WTC11 (cell line): Measurements from ENCODE around the gene LARGE1. TPM values are rescaled to one million over a fixed set of nuclear protein-coding genes. Genes with fewer than 3 reads are reported as not detected.

Experiments used
- ATAC-seq: fragments of 200-7000 bp; cut with Tn5 transposase; 2 replicates; pipeline ENCODE4 v1.10.0; 2021; ENCODE audit warnings: mild to moderate bottlenecking, moderate library complexity
- CTCF ChIA-PET: fragments of 300-600 bp; sonication (Branson Sonifier 250); formaldehyde crosslinking; loops from one replicate; lab custom pipeline; 2021; ENCODE audit warnings: antibody characterized with exemption; lab: Charles Lee
- POLR2A ChIA-PET: fragments of 350-600 bp; sonication (Branson Sonifier 250); formaldehyde crosslinking; loops from one replicate; lab custom pipeline; 2021; ENCODE audit warnings: antibody characterized with exemption; lab: Charles Lee
- DNase-seq: peaks from one replicate; pipeline ENCODE4 v3.0.0; 2021; ENCODE audit warnings: low spot score
- H3K27ac Mint-ChIP-seq: 2 replicates; pipeline ENCODE4 v1.8.0; 2021; ENCODE audit warnings: mixed read lengths
- H3K27me3 Mint-ChIP-seq: 2 replicates; pipeline ENCODE4 v1.8.0; 2021; ENCODE audit warnings: low read depth, mild to moderate bottlenecking, moderate library complexity, mixed read lengths
- H3K36me3 Mint-ChIP-seq: 2 replicates; pipeline ENCODE4 v1.8.0; 2021; ENCODE audit warnings: mixed read lengths
- H3K4me1 Mint-ChIP-seq: 2 replicates; pipeline ENCODE4 v1.8.0; 2022; ENCODE audit warnings: mixed read lengths
- H3K4me3 Mint-ChIP-seq: 2 replicates; pipeline ENCODE4 v1.8.0; 2021; ENCODE audit warnings: mild to moderate bottlenecking, moderate library complexity, mixed read lengths
- H3K9me3 Mint-ChIP-seq: 2 replicates; pipeline ENCODE4 v1.8.0; 2021; ENCODE audit warnings: mixed read lengths
- ESRRA ChIP-seq: sonication (generic); formaldehyde crosslinking; IDR thresholded peaks from 2 replicates; pipeline ENCODE4 v1.8.1; 2022; ENCODE audit warnings: mild to moderate bottlenecking, missing genetic modification reagents, borderline replicate concordance
- FOXK1 ChIP-seq: sonication (generic); formaldehyde crosslinking; IDR thresholded peaks from 2 replicates; pipeline ENCODE4 v1.8.0; 2022; ENCODE audit warnings: mild to moderate bottlenecking, moderate library complexity, missing genetic modification reagents
- JAZF1 ChIP-seq: fragments of 250-450 bp; sonication (Bioruptor Pico); IDR thresholded peaks from 2 replicates; pipeline ENCODE4 v1.9.0; 2021; ENCODE audit warnings: moderate library complexity, mild to moderate bottlenecking, inconsistent platforms
- MXD4 ChIP-seq: fragments of 250-450 bp; sonication (Bioruptor Pico); IDR thresholded peaks from 2 replicates; pipeline ENCODE4 v1.8.0; 2021; ENCODE audit warnings: mild to moderate bottlenecking, moderate library complexity, borderline replicate concordance
- MYBL2 ChIP-seq: sonication (generic); formaldehyde crosslinking; IDR thresholded peaks from 2 replicates; pipeline ENCODE4 v1.8.1; 2023; ENCODE audit warnings: mild to moderate bottlenecking, moderate library complexity, missing genetic modification reagents
- RORB ChIP-seq: fragments of 250-450 bp; sonication (Bioruptor Pico); IDR thresholded peaks from 2 replicates; pipeline ENCODE4 v1.9.0; 2021; ENCODE audit warnings: mild to moderate bottlenecking
- SMAD4 ChIP-seq: sonication (generic); formaldehyde crosslinking; IDR thresholded peaks from 2 replicates; pipeline ENCODE4 v1.8.0; 2022; ENCODE audit warnings: mild to moderate bottlenecking, missing genetic modification reagents
- TP53 ChIP-seq: sonication (generic); formaldehyde crosslinking; IDR thresholded peaks from 2 replicates; pipeline ENCODE4 v1.8.1; 2023; ENCODE audit warnings: mild to moderate bottlenecking, missing genetic modification reagents
- ZNF121 ChIP-seq: sonication (generic); formaldehyde crosslinking; IDR thresholded peaks from 2 replicates; pipeline ENCODE4 v1.8.0; 2023; ENCODE audit warnings: missing genetic modification reagents
- ZNF219 ChIP-seq: sonication (generic); formaldehyde crosslinking; IDR thresholded peaks from 2 replicates; pipeline ENCODE4 v1.8.0; 2023; ENCODE audit warnings: missing genetic modification reagents, mild to moderate bottlenecking, borderline replicate concordance
- ZNF263 ChIP-seq: sonication (generic); formaldehyde crosslinking; IDR thresholded peaks from 2 replicates; pipeline ENCODE4 v1.8.1; 2022; ENCODE audit warnings: low read depth, mild to moderate bottlenecking, moderate library complexity, missing genetic modification reagents
- total RNA-seq: library from RNA; stranded (reverse); gene quantifications from 3 replicates; pipeline ENCODE4 v1.2.3, GENCODE V29; 2021
- TF ChIP-seq, protein P1 (sequence below): sonication (generic); formaldehyde crosslinking; IDR thresholded peaks from 2 replicates; pipeline ENCODE4 v1.8.1; 2023; ENCODE audit warnings: mild to moderate bottlenecking, moderate library complexity, missing genetic modification reagents
- TF ChIP-seq, protein P2 (sequence below): sonication (generic); formaldehyde crosslinking; conservative IDR thresholded peaks from 2 replicates; pipeline ENCODE4 v1.8.1; 2023; ENCODE audit warnings: mild to moderate bottlenecking, low read depth, missing genetic modification reagents, moderate library complexity
- TF ChIP-seq, protein P3 (sequence below): sonication (generic); formaldehyde crosslinking; IDR thresholded peaks from 2 replicates; pipeline ENCODE4 v1.8.1; 2023; ENCODE audit warnings: mild to moderate bottlenecking, missing genetic modification reagents
- TF ChIP-seq, protein P4 (sequence below): sonication (generic); formaldehyde crosslinking; IDR thresholded peaks from 2 replicates; pipeline ENCODE4 v1.8.0; 2022; ENCODE audit warnings: missing genetic modification reagents
- TF ChIP-seq, protein P5 (sequence below): fragments of 250-450 bp; sonication (Bioruptor Pico); IDR thresholded peaks from 2 replicates; pipeline ENCODE4 v1.9.0; 2021; ENCODE audit warnings: mild to moderate bottlenecking
- TF ChIP-seq, protein P6 (sequence below): fragments of 250-450 bp; sonication (Bioruptor Pico); IDR thresholded peaks from 2 replicates; pipeline ENCODE4 v2.1.2; 2022; ENCODE audit warnings: mild to moderate bottlenecking, moderate library complexity
- TF ChIP-seq, protein P7 (sequence below): sonication (generic); formaldehyde crosslinking; IDR thresholded peaks from 2 replicates; pipeline ENCODE4 v1.8.1; 2023; ENCODE audit warnings: mild to moderate bottlenecking, missing genetic modification reagents, moderate library complexity
- TF ChIP-seq, protein P8 (sequence below): sonication (generic); formaldehyde crosslinking; IDR thresholded peaks from 2 replicates; pipeline ENCODE4 v1.8.1; 2022; ENCODE audit warnings: low read depth, mild to moderate bottlenecking, moderate library complexity, missing genetic modification reagents, borderline replicate concordance

Gene LARGE1
- total RNA-seq, 1 experiment from 2014 or later: 72.6 TPM

DNA sequence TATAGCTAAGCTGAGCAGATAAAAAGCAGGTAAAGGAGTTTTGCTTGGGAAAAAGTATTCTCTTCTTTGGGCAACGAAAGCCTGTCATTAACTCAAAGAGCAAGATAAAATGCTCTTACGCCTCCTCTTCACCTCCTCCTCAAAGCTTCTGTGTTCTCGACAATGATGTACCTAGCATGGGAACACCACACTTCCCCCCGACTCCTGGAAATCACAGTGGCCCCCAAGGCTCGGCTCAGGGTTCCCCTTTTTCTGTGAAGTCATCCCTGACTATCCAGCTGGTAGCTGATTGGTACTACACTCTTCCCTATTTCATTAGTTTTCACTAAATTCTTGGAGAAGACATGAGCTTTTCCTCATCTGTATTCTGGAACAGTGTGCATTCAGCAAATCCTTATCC lies 336.1 kb downstream of the LARGE1 start:
- Mint-ChIP-seq H3K4me3 (no peak overlapping the region), H3K27ac (no peak overlapping the region), H3K36me3 (no peaks in the 10 kb centered on the region), H3K9me3 (peaks cover 3% of the 10 kb centered on the region; the same call in 1 of the 2 replicates), H3K27me3 (no peaks in the 10 kb centered on the region), H3K4me1 (peaks cover 25% of the 10 kb centered on the region)
- DNase-seq (no peak), ATAC-seq (no peak)
- POLR2A ChIA-PET: no interaction called here
- TF ChIP-seq MYBL2 (CRISPR knock-in tag): no peak
- no peak for TF ChIP-seq ZNF121 (CRISPR knock-in tag)
- TF ChIP-seq ZNF263: no peak
- TF ChIP-seq JAZF1: no peak
- TF ChIP-seq, protein P1, sequence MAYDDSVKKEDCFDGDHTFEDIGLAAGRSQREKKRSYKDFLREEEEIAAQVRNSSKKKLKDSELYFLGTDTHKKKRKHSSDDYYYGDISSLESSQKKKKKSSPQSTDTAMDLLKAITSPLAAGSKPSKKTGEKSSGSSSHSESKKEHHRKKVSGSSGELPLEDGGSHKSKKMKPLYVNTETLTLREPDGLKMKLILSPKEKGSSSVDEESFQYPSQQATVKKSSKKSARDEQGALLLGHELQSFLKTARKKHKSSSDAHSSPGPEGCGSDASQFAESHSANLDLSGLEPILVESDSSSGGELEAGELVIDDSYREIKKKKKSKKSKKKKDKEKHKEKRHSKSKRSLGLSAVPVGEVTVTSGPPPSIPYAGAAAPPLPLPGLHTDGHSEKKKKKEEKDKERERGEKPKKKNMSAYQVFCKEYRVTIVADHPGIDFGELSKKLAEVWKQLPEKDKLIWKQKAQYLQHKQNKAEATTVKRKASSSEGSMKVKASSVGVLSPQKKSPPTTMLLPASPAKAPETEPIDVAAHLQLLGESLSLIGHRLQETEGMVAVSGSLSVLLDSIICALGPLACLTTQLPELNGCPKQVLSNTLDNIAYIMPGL (CRISPR knock-in tag): no peak
- TF ChIP-seq, protein P2, sequence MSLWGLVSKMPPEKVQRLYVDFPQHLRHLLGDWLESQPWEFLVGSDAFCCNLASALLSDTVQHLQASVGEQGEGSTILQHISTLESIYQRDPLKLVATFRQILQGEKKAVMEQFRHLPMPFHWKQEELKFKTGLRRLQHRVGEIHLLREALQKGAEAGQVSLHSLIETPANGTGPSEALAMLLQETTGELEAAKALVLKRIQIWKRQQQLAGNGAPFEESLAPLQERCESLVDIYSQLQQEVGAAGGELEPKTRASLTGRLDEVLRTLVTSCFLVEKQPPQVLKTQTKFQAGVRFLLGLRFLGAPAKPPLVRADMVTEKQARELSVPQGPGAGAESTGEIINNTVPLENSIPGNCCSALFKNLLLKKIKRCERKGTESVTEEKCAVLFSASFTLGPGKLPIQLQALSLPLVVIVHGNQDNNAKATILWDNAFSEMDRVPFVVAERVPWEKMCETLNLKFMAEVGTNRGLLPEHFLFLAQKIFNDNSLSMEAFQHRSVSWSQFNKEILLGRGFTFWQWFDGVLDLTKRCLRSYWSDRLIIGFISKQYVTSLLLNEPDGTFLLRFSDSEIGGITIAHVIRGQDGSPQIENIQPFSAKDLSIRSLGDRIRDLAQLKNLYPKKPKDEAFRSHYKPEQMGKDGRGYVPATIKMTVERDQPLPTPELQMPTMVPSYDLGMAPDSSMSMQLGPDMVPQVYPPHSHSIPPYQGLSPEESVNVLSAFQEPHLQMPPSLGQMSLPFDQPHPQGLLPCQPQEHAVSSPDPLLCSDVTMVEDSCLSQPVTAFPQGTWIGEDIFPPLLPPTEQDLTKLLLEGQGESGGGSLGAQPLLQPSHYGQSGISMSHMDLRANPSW: no peak
- no peak for TF ChIP-seq ZNF219
- no peak for TF ChIP-seq SMAD4 (CRISPR knock-in tag)
- TF ChIP-seq ESRRA (CRISPR knock-in tag): no peak
- TF ChIP-seq TP53 (CRISPR knock-in tag): no peak
- no peak for TF ChIP-seq MXD4 (CRISPR knock-in tag)
- TF ChIP-seq, protein P3, sequence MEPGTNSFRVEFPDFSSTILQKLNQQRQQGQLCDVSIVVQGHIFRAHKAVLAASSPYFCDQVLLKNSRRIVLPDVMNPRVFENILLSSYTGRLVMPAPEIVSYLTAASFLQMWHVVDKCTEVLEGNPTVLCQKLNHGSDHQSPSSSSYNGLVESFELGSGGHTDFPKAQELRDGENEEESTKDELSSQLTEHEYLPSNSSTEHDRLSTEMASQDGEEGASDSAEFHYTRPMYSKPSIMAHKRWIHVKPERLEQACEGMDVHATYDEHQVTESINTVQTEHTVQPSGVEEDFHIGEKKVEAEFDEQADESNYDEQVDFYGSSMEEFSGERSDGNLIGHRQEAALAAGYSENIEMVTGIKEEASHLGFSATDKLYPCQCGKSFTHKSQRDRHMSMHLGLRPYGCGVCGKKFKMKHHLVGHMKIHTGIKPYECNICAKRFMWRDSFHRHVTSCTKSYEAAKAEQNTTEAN (CRISPR knock-in tag): no peak
- TF ChIP-seq, protein P4, sequence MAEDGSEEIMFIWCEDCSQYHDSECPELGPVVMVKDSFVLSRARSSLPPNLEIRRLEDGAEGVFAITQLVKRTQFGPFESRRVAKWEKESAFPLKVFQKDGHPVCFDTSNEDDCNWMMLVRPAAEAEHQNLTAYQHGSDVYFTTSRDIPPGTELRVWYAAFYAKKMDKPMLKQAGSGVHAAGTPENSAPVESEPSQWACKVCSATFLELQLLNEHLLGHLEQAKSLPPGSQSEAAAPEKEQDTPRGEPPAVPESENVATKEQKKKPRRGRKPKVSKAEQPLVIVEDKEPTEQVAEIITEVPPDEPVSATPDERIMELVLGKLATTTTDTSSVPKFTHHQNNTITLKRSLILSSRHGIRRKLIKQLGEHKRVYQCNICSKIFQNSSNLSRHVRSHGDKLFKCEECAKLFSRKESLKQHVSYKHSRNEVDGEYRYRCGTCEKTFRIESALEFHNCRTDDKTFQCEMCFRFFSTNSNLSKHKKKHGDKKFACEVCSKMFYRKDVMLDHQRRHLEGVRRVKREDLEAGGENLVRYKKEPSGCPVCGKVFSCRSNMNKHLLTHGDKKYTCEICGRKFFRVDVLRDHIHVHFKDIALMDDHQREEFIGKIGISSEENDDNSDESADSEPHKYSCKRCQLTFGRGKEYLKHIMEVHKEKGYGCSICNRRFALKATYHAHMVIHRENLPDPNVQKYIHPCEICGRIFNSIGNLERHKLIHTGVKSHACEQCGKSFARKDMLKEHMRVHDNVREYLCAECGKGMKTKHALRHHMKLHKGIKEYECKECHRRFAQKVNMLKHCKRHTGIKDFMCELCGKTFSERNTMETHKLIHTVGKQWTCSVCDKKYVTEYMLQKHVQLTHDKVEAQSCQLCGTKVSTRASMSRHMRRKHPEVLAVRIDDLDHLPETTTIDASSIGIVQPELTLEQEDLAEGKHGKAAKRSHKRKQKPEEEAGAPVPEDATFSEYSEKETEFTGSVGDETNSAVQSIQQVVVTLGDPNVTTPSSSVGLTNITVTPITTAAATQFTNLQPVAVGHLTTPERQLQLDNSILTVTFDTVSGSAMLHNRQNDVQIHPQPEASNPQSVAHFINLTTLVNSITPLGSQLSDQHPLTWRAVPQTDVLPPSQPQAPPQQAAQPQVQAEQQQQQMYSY (CRISPR knock-in tag): no peak
- CTCF ChIA-PET: interaction anchor here (1.3 to 1.5 kb wide), 2 partner anchors 65 to 282 kb away, joined by 3 to 5 read pairs; no protein-coding TSS in a partner anchor

DNA sequence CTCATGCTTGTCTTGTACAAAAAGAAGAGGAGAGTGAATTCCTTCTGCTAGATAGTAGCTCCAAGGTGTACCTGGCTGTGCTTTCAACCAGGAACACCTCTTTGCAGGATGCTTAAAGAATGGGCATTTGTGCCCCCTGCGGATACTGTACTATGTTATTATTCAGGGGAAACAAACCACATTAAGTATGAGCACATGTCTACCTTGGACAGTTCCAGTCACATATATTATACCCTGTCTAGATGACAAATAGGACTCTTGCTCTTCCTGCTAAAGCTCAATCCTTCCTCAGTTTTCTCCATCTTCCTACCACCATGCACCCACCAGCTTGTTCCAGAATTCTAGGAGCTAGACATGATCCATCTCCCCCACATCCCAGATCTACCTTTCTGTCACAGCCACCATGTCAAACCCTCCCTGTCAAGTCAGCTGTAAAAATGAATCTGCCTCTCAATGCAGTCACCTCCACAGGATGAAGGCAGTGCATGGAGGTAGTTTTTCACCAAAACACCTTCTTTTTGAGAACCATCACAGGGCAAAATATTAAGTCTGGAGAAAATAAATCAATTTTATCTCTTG lies 337.4 kb downstream of the LARGE1 start:
- H3K27ac Mint-ChIP-seq: no peak overlapping the region
- ChIA-PET CTCF (interaction anchor here (1.3 kb wide), 1 partner anchor 64 kb away, joined by 3 read pairs; no protein-coding TSS in a partner anchor), POLR2A (no interaction called here)
- DNase-seq (no peak), ATAC-seq (no peak)
- H3K9me3 Mint-ChIP-seq: peaks cover 3% of the 10 kb centered on the region; the same call in 1 of the 2 replicates
- H3K27me3 Mint-ChIP-seq: no peaks in the 10 kb centered on the region
- H3K36me3 Mint-ChIP-seq: no peaks in the 10 kb centered on the region
- H3K4me3 Mint-ChIP-seq: no peak overlapping the region
- H3K4me1 Mint-ChIP-seq: peaks cover 26% of the 10 kb centered on the region
- TF ChIP-seq, protein P5, sequence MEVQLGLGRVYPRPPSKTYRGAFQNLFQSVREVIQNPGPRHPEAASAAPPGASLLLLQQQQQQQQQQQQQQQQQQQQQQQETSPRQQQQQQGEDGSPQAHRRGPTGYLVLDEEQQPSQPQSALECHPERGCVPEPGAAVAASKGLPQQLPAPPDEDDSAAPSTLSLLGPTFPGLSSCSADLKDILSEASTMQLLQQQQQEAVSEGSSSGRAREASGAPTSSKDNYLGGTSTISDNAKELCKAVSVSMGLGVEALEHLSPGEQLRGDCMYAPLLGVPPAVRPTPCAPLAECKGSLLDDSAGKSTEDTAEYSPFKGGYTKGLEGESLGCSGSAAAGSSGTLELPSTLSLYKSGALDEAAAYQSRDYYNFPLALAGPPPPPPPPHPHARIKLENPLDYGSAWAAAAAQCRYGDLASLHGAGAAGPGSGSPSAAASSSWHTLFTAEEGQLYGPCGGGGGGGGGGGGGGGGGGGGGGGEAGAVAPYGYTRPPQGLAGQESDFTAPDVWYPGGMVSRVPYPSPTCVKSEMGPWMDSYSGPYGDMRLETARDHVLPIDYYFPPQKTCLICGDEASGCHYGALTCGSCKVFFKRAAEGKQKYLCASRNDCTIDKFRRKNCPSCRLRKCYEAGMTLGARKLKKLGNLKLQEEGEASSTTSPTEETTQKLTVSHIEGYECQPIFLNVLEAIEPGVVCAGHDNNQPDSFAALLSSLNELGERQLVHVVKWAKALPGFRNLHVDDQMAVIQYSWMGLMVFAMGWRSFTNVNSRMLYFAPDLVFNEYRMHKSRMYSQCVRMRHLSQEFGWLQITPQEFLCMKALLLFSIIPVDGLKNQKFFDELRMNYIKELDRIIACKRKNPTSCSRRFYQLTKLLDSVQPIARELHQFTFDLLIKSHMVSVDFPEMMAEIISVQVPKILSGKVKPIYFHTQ (CRISPR knock-in tag): no peak
- TF ChIP-seq, protein P6, sequence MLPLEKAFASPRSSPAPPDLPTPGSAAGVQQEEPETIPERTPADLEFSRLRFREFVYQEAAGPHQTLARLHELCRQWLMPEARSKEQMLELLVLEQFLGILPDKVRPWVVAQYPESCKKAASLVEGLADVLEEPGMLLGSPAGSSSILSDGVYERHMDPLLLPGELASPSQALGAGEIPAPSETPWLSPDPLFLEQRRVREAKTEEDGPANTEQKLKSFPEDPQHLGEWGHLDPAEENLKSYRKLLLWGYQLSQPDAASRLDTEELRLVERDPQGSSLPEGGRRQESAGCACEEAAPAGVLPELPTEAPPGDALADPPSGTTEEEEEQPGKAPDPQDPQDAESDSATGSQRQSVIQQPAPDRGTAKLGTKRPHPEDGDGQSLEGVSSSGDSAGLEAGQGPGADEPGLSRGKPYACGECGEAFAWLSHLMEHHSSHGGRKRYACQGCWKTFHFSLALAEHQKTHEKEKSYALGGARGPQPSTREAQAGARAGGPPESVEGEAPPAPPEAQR (CRISPR knock-in tag): no peak
- TF ChIP-seq FOXK1 (CRISPR knock-in tag): no peak
- TF ChIP-seq, protein P7, sequence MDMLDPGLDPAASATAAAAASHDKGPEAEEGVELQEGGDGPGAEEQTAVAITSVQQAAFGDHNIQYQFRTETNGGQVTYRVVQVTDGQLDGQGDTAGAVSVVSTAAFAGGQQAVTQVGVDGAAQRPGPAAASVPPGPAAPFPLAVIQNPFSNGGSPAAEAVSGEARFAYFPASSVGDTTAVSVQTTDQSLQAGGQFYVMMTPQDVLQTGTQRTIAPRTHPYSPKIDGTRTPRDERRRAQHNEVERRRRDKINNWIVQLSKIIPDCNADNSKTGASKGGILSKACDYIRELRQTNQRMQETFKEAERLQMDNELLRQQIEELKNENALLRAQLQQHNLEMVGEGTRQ (CRISPR knock-in tag): no peak
- TF ChIP-seq MXD4 (CRISPR knock-in tag): no peak
- TF ChIP-seq, protein P8, sequence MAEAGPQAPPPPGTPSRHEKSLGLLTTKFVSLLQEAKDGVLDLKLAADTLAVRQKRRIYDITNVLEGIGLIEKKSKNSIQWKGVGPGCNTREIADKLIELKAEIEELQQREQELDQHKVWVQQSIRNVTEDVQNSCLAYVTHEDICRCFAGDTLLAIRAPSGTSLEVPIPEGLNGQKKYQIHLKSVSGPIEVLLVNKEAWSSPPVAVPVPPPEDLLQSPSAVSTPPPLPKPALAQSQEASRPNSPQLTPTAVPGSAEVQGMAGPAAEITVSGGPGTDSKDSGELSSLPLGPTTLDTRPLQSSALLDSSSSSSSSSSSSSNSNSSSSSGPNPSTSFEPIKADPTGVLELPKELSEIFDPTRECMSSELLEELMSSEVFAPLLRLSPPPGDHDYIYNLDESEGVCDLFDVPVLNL (CRISPR knock-in tag): no peak
- TF ChIP-seq RORB (CRISPR knock-in tag): no peak
